Measurements from ENCODE around the gene HECW1.

- TF ChIP-seq EZH2 (IDR thresholded peaks at IDR 0.05; ENCODE audit: low read depth), result no peak
- TF ChIP-seq, protein P1, sequence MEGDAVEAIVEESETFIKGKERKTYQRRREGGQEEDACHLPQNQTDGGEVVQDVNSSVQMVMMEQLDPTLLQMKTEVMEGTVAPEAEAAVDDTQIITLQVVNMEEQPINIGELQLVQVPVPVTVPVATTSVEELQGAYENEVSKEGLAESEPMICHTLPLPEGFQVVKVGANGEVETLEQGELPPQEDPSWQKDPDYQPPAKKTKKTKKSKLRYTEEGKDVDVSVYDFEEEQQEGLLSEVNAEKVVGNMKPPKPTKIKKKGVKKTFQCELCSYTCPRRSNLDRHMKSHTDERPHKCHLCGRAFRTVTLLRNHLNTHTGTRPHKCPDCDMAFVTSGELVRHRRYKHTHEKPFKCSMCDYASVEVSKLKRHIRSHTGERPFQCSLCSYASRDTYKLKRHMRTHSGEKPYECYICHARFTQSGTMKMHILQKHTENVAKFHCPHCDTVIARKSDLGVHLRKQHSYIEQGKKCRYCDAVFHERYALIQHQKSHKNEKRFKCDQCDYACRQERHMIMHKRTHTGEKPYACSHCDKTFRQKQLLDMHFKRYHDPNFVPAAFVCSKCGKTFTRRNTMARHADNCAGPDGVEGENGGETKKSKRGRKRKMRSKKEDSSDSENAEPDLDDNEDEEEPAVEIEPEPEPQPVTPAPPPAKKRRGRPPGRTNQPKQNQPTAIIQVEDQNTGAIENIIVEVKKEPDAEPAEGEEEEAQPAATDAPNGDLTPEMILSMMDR (conservative IDR thresholded peaks at IDR 0.05), result no peak
Observed at GRCh38 chr7:43244784-43245183, 132.3 kb downstream of the HECW1 start.

Measured in PC-9 (cell line).